Small intestine (tissue), 7 donors: ENCODE results near the gene RILP. TPM values are rescaled to one million over a fixed set of nuclear protein-coding genes. Genes with fewer than 3 reads are reported as not detected.
A peak's percentile ranks its signal among the peaks of the same experiment; 100 is the strongest.
"Not testable (repeated sequence)": the region's sequence is repeated elsewhere in the genome, so short reads cannot be mapped to it uniquely, and the experiment has no call there.

ENCODE experiments used
- DNase-seq, 2 donors: peaks; one replicate each; pipeline versions ENCODE4 v3.0.0 to v3.0.0-alpha.2; 2013
- FAIRE-seq: peaks from 2 replicates; lab custom pipeline; 2012; peaks lifted over from hg19 to GRCh38; lab: Jason Lieb, UNC
- H3K27ac ChIP-seq, 3 donors: one replicate each; pipeline ENCODE4 v1.5.1; 2013; ENCODE audit warnings: low read length in 2 of 3, mild to moderate bottlenecking in 2 of 3, control low read depth in 1 of 3, inconsistent platforms in 1 of 3, low read depth in 1 of 3, moderate library complexity in 1 of 3
- H3K27me3 ChIP-seq, 3 donors: one replicate each; pipeline ENCODE4 v1.6.1; 2013; ENCODE audit warnings: low read length in 3 of 3, inconsistent platforms in 1 of 3; ENCODE audit not compliant: control insufficient read depth in 3 of 3, insufficient read depth in 3 of 3
- H3K36me3 ChIP-seq, 3 donors: one replicate each; pipeline ENCODE4 v1.6.1; 2013; ENCODE audit warnings: low read length in 3 of 3, inconsistent platforms in 1 of 3, low read depth in 1 of 3, mild to moderate bottlenecking in 1 of 3, moderate library complexity in 1 of 3; ENCODE audit not compliant: control insufficient read depth in 3 of 3, insufficient read depth in 2 of 3
- H3K4me1 ChIP-seq, 3 donors: one replicate each; pipeline ENCODE4 v1.6.1; 2013; ENCODE audit warnings: low read length in 2 of 3, inconsistent platforms in 1 of 3, low read depth in 1 of 3, mild to moderate bottlenecking in 1 of 3, moderate library complexity in 1 of 3; ENCODE audit not compliant: control insufficient read depth in 3 of 3, insufficient read depth in 2 of 3
- H3K4me3 ChIP-seq, 3 donors: one replicate each; pipeline ENCODE4 v1.5.1; 2013; ENCODE audit warnings: low read length in 3 of 3, control low read depth in 1 of 3, inconsistent platforms in 1 of 3, low read depth in 1 of 3, mild to moderate bottlenecking in 1 of 3, moderate library complexity in 1 of 3
- H3K9me3 ChIP-seq, 2 donors: one replicate each; pipeline ENCODE4 v1.6.1; 2013; ENCODE audit warnings: low read depth in 1 of 2, low read length in 1 of 2; ENCODE audit not compliant: control insufficient read depth in 2 of 2, insufficient read depth in 1 of 2
- WGBS, 3 donors: extraction: QIAGEN DNeasy Blood & Tissue Kit; methylation state at CpG; one replicate each; pipeline ENCODE4 v1.1.7; 2013; 5-methylcytosine and 5-hydroxymethylcytosine counted together
- polyA plus RNA-seq, 4 donors: library from polyadenylated mRNA; stranded (reverse) in 3 of 4; unstranded in 1 of 4; fragments of 200-250 nt in 3 of 4; fragments of 120-200 nt in 1 of 4; gene quantifications; one replicate each; pipeline versions ENCODE4 v1.2.1 to v1.2.3, GENCODE V29; 2013
- donor health status: healthy with polysubstance abuse.
- donor health status: control.
- donor health status: control.
- donor health status: Bipolar disorder and iron deficiency.
- donor health status: healthy.

The RILP gene
- polyA plus RNA-seq, 4 donors: 7.3 to 122 (median 54.9) TPM

- 0% methylated on average over 71 to 72 of the region's 72 CpGs for WGBS, 3 donors
- FAIRE-seq (no peak), DNase-seq (peak; percentile 98 to 99)
- Histone ChIP-seq H3K4me1 (peaks cover 0 to 8% (median 6%) of the 10 kb centered on the region in 3 donors), H3K27ac (peak within 1 kb of the TSS; percentile 90 to 94 (median 91)), H3K4me3 (peak within 1 kb of the TSS; percentile 72 to 99 (median 81)), H3K27me3 (no peaks in the 10 kb centered on the region), H3K9me3 (no peaks in the 10 kb centered on the region), H3K36me3 (peaks cover 9 to 35% (median 13%) of the 10 kb centered on the region in 3 donors)
Observed at GRCh38 chr17:1684378-1685189, 34.9 kb upstream of the RILP start, which contains the start of gene PRPF8. Gene PRPF8 (minus strand): TSS chr17:1684867. CDS start chr17:1684571, 296 bp downstream.

DNA sequence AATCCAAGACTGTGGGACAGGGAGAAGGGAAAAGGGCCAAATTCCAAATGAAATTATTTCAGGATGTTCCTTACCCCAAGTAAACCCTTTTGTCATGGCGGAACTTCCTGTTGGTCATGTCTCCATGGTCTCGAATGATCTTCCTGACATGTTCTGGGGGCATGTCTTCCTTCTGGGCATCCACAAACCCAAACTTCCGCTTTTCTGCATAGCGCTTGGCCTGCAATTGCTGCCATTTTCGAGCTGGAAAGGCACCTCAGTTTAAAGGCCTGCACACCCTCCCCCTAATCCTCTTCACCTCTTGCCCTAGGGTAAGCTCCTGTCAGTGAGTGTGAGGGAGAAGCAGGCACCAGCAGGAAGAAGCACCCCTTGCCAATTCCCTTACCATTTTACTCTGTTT, 33.8 kb upstream of the RILP start:
- no peaks in the 10 kb centered on the region for H3K9me3 ChIP-seq

DNA sequence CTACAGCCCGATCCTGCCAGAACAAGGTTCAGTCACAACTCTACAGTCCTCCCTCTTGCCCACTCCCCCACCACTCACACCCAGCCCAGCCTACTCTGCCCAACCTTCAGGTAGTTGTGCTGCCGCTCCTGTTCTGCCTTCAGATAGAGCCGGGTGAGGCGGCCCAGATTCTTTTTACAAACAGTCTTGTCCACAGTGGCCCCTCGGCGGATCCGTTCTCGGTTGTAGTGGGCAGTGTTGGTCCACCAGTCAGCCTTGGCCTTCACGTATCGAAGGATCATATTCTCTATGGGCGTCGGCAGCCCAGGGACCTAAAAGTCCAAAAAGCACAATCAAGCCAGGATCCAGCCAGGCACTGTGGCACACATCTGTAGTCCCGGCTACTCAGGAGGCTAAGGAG, 26.7 kb upstream of the RILP start:
- FAIRE-seq (no peak), DNase-seq (no peak)
- 93 to 97% (median 96%) methylated on average over 13 of the region's 13 CpGs for WGBS, 3 donors
- Histone ChIP-seq H3K36me3 (peaks cover 31 to 92% (median 53%) of the 10 kb centered on the region in 3 donors), H3K27ac (no peak overlapping the region), H3K27me3 (no peaks in the 10 kb centered on the region), H3K9me3 (no peaks in the 10 kb centered on the region), H3K4me3 (no peak overlapping the region), H3K4me1 (no peaks in the 10 kb centered on the region)

More for the DNA sequence above, 33.8 kb upstream of the RILP start:
- Histone ChIP-seq H3K27me3 (no peaks in the 10 kb centered on the region), H3K27ac (no peak overlapping the region), H3K4me3 (peak overlapping the region; percentile 72 to 99 (median 81)), H3K4me1 (peaks cover 0 to 8% (median 6%) of the 10 kb centered on the region in 3 donors), H3K36me3 (peaks cover 19 to 47% (median 22%) of the 10 kb centered on the region in 3 donors)
- DNase-seq (no peak), FAIRE-seq (no peak)
- WGBS, 3 donors: 73 to 80% (median 79%) methylated on average over 5 of the region's 5 CpGs

DNA sequence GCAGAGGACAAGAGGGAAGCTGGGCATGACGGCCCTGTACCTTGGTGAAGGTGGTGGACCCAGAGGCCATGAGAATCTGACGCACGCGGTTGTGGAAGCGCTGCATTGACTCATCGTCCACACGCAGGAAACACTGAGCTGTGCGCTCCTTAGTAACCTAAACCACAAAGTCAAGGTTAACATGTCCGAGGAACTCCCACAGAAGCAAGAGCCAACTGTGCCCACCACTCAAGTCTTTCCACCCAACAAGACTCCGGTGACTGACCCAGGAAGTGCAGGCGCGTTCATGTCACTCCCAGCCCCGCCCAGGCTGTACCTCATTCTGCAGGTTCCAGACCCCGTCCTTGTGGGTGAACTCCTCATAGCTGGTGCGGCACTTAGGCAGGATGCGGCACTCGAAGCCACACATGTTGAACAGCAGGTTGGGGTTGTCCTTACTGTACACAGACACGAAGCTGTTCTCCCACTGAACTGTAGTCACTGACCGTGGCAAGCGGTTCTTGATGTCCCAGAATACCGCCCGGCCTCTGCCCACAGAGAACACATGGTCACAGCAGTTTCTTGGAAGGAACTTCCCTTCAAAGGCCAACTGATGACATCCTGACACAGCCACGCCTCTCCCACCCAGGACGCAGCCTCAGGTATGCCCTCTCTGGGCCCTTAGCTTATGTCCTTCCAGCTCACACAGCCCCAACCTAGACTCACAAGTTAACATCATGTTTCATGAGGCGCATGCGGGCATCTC, 23.5 kb upstream of the RILP start:
- H3K27ac ChIP-seq: no peak overlapping the region
- WGBS, 3 donors: 88 to 91% (median 91%) methylated on average over 26 of the region's 26 CpGs
- DNase-seq: peak in 1 of 2 donors; percentile 14
- H3K4me1 ChIP-seq: no peaks in the 10 kb centered on the region
- no peak overlapping the region for H3K4me3 ChIP-seq
- peaks cover 28 to 89% (median 42%) of the 10 kb centered on the region in 3 donors for H3K36me3 ChIP-seq
- FAIRE-seq: no peak
- no peaks in the 10 kb centered on the region for H3K9me3 ChIP-seq
- H3K27me3 ChIP-seq: no peaks in the 10 kb centered on the region

DNA sequence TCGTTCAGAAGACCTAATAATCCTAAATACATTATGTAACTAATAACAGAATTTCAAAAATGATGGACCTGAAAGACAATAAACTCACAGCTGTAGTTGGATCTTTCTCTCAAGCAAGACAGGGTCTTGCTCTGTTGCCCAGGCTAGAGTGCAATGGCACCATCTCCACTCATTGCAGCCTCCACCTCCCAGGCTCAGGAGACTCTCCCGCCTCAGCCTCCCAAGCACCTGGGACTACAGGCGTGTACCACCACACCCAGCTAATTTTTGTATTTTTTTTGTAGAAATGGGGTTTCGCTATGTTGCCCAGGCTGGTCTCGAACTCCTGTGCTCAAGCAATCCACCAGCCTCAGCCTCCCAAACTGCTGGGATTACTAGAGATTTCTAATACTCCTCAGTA, 14.3 kb upstream of the RILP start:
- WGBS, 3 donors: 90 to 94% (median 91%) methylated on average over 5 of the region's 5 CpGs
- not testable (repeated sequence) for H3K9me3 ChIP-seq, H3K4me3 ChIP-seq, H3K27ac ChIP-seq, H3K4me1 ChIP-seq, H3K27me3 ChIP-seq, FAIRE-seq, DNase-seq
- peaks cover 18 to 87% (median 29%) of the 10 kb centered on the region in 3 donors for H3K36me3 ChIP-seq

DNA sequence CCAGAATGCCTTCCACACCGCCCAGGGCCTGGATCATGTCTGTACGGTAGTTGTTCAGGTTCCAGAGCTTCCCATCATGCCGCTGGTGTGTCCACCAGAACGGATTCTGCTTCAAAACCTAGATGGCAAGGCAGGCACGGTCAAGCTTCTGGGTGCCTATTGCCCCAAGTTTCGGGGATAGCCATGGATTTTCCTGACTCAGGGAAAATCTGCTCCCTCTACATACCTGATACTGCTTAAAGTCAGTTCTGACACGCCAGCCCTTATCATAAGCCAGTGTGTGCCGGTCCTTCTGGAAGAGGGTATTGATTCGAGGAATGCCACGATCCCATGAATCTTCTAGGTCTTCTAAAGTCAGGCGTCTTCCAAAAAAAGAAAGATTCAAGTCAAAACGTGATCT, 11.4 kb upstream of the RILP start:
- H3K36me3 ChIP-seq: peaks cover 35 to 91% (median 40%) of the 10 kb centered on the region in 3 donors
- no peak for FAIRE-seq
- 94 to 96% (median 94%) methylated on average over 12 of the region's 12 CpGs for WGBS, 3 donors

GRCh38 chr17:1658100-1658499, 8.4 kb upstream of the RILP start:
- no peak for FAIRE-seq
- 91% methylated on average over 9 of the region's 9 CpGs for WGBS, 3 donors

More for the DNA sequence above, 11.4 kb upstream of the RILP start:
- no peaks in the 10 kb centered on the region for H3K4me1 ChIP-seq
- no peak overlapping the region for H3K27ac ChIP-seq
- H3K9me3 ChIP-seq: no peaks in the 10 kb centered on the region
- no peaks in the 10 kb centered on the region for H3K27me3 ChIP-seq
- H3K4me3 ChIP-seq: no peak overlapping the region
- no peak for DNase-seq

DNA sequence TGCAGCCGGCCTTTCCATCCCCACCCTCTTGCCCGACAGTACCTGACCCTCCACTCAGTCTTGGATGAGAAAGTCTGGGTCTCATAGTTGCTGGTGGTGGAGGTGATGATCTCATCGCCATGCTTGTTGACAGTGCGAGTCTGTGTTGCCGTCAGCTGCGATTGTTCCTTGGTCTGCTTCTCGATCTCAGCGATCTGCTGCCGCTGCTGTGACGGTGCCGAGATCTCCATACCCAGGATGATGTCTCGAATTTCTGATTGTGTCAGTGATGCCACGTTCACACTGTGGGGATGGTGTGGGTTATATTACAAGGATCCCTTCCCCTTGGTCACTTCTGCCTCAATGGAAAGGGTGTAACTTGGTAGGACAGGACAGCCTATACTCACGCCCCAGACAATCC, 4.1 kb upstream of the RILP start:
- WGBS, 3 donors: 94 to 97% (median 95%) methylated on average over 14 of the region's 14 CpGs
- FAIRE-seq: no peak
- Histone ChIP-seq H3K4me3 (no peak overlapping the region), H3K4me1 (peaks cover 0 to 18% (median 0%) of the 10 kb centered on the region in 3 donors), H3K9me3 (no peaks in the 10 kb centered on the region), H3K27me3 (no peaks in the 10 kb centered on the region), H3K27ac (no peak overlapping the region), H3K36me3 (peaks cover 42 to 87% (median 45%) of the 10 kb centered on the region in 3 donors)
- no peak for DNase-seq

More at GRCh38 chr17:1658100-1658499, 8.4 kb upstream of the RILP start:
- Histone ChIP-seq H3K27ac (no peak overlapping the region), H3K9me3 (no peaks in the 10 kb centered on the region), H3K36me3 (peaks cover 48 to 94% (median 57%) of the 10 kb centered on the region in 3 donors), H3K4me1 (no peaks in the 10 kb centered on the region), H3K4me3 (no peak overlapping the region), H3K27me3 (no peaks in the 10 kb centered on the region)
- no peak for DNase-seq
